Measurements from ENCODE around the gene OAS2. TPM values are rescaled to one million over a fixed set of nuclear protein-coding genes. Genes with fewer than 3 reads are reported as not detected.

OAS2 gene
- total RNA-seq, 2 donors from 2014 or later, result 1.6 to 2.3 TPM

- ATAC-seq (no peak), DNase-seq (no peak)
- WGBS, 2 donors, result 80 to 85% methylated on average over 5 to 6 of the region's 6 CpGs
- no peaks in the 10 kb centered on the region for H3K4me1 ChIP-seq
- H3K4me3 ChIP-seq, result no peak overlapping the region
- H3K9me3 ChIP-seq, result no peaks in the 10 kb centered on the region
- no peaks in the 10 kb centered on the region for H3K27me3 ChIP-seq
- intact Hi-C loops (cut with DNase I), result no loop called here
- H3K36me3 ChIP-seq (replicated peaks in 1 of 2; ENCODE audit: insufficient read depth in 1 of 2, low read depth in 2 of 2), result no peaks in the 10 kb centered on the region
- H3K27ac ChIP-seq, result no peak overlapping the region
- no peak for TF ChIP-seq POLR2A (IDR thresholded peaks at IDR 0.05)
- no peak for TF ChIP-seq CTCF (IDR thresholded peaks at IDR 0.05)
Measured at GRCh38 chr12:113006641-113007040, 28.3 kb downstream of the OAS2 start.

GRCh38 chr12:113007166-113007565 is 28.8 kb downstream of the OAS2 start:
- Histone ChIP-seq H3K27ac (no peak overlapping the region), H3K9me3 (no peaks in the 10 kb centered on the region), H3K27me3 (no peaks in the 10 kb centered on the region), H3K4me3 (no peak overlapping the region), H3K36me3 (replicated peaks in 1 of 2; ENCODE audit: insufficient read depth in 1 of 2, low read depth in 2 of 2) (no peaks in the 10 kb centered on the region), H3K4me1 (no peaks in the 10 kb centered on the region)
- 43 to 62% methylated on average over 4 of the region's 4 CpGs for WGBS, 2 donors
- intact Hi-C loops (cut with DNase I), result no loop called here
- TF ChIP-seq CTCF (IDR thresholded peaks at IDR 0.05) (no peak), POLR2A (IDR thresholded peaks at IDR 0.05) (no peak)
- no peak for DNase-seq
- ATAC-seq, result no peak

- no peaks in the 10 kb centered on the region for H3K36me3 ChIP-seq (replicated peaks in 1 of 2; ENCODE audit: insufficient read depth in 1 of 2, low read depth in 2 of 2)
- ATAC-seq, result no peak
- H3K27me3 ChIP-seq, result no peaks in the 10 kb centered on the region
- intact Hi-C loops (cut with DNase I), result no loop called here
- no peak for DNase-seq
- H3K4me1 ChIP-seq, result no peaks in the 10 kb centered on the region
- H3K4me3 ChIP-seq, result no peak overlapping the region
- TF ChIP-seq POLR2A (IDR thresholded peaks at IDR 0.05), result no peak
- TF ChIP-seq CTCF (IDR thresholded peaks at IDR 0.05), result no peak
- no peaks in the 10 kb centered on the region for H3K9me3 ChIP-seq
- no peak overlapping the region for H3K27ac ChIP-seq
- 59 to 89% methylated on average over 2 of the region's 2 CpGs for WGBS, 2 donors
Measured at GRCh38 chr12:113010701-113011100, 32.4 kb downstream of the OAS2 start.

GRCh38 chr12:113014565-113014964 is 36.2 kb downstream of the OAS2 start:
- WGBS, 2 donors, result 65 to 73% methylated on average over 9 of the region's 9 CpGs
- TF ChIP-seq CTCF (IDR thresholded peaks at IDR 0.05) (no peak), POLR2A (IDR thresholded peaks at IDR 0.05) (no peak)
- Histone ChIP-seq H3K36me3 (replicated peaks in 1 of 2; ENCODE audit: insufficient read depth in 1 of 2, low read depth in 2 of 2) (no peaks in the 10 kb centered on the region), H3K9me3 (no peaks in the 10 kb centered on the region), H3K4me3 (no peak overlapping the region), H3K4me1 (no peaks in the 10 kb centered on the region), H3K27me3 (no peaks in the 10 kb centered on the region), H3K27ac (no peak overlapping the region)
- DNase-seq (no peak), ATAC-seq (no peak)
- intact Hi-C loops (cut with DNase I), result no loop called here

GRCh38 chr12:113016796-113017195 is 38.5 kb downstream of the OAS2 start:
- intact Hi-C loops (cut with DNase I), result no loop called here
- Histone ChIP-seq H3K27ac (no peak overlapping the region), H3K9me3 (no peaks in the 10 kb centered on the region), H3K27me3 (no peaks in the 10 kb centered on the region), H3K4me3 (no peak overlapping the region), H3K36me3 (replicated peaks in 1 of 2; ENCODE audit: insufficient read depth in 1 of 2, low read depth in 2 of 2) (no peaks in the 10 kb centered on the region), H3K4me1 (no peaks in the 10 kb centered on the region)
- TF ChIP-seq CTCF (IDR thresholded peaks at IDR 0.05) (no peak), POLR2A (IDR thresholded peaks at IDR 0.05) (no peak)
- ATAC-seq (no peak), DNase-seq (no peak)
- 87% methylated on average over 4 to 5 of the region's 5 CpGs for WGBS, 2 donors

Data from body of pancreas (tissue), 4 donors.